A673 (cell line): Measurements from ENCODE around the gene WNK2. TPM values are rescaled to one million over a fixed set of nuclear protein-coding genes. Genes with fewer than 3 reads are reported as not detected.

Experiments
- BruUV-seq: library from RNA; stranded (reverse); fragments of 400-500 nt; replicated peaks from 2 replicates; lab custom pipeline; 2021; lab: Mats Ljungman, UMichigan
- CTCF ChIA-PET: fragments of 300-600 bp; sonication (Branson Sonifier 250); formaldehyde crosslinking; loops from one replicate; lab custom pipeline; 2022; ENCODE audit warnings: antibody characterized with exemption; lab: Charles Lee
- POLR2A ChIA-PET: fragments of 300-600 bp; sonication (Branson Sonifier 250); formaldehyde crosslinking; loops from one replicate; lab custom pipeline; 2022; ENCODE audit warnings: antibody characterized with exemption; ENCODE audit not compliant: low non-redundant PET; lab: Charles Lee
- DNase-seq: peaks from one replicate; pipeline ENCODE4 v3.0.0-alpha.2; 2015; ENCODE audit warnings: low spot score
- H3K27ac ChIP-seq: fragments of 200-600 bp; sonication (generic); 2 replicates; pipeline ENCODE4 v1.5.1; 2016; ENCODE audit warnings: mixed run types, low read depth, mild to moderate bottlenecking, mixed read lengths, antibody characterized with exemption, low read length; ENCODE audit not compliant: poor library complexity, severe bottlenecking
- H3K27me3 ChIP-seq: fragments of 200-600 bp; sonication (generic); replicated peaks from 2 replicates; pipeline ENCODE4 v1.6.1; 2017; ENCODE audit warnings: mixed run types, low read depth, mild to moderate bottlenecking, mixed read lengths, antibody characterized with exemption, low read length; ENCODE audit not compliant: insufficient read depth, poor library complexity
- H3K36me3 ChIP-seq: fragments of 200-600 bp; sonication (generic); 2 replicates; pipeline ENCODE4 v1.6.1; 2016; ENCODE audit warnings: mixed run types, mild to moderate bottlenecking, mixed read lengths, antibody characterized with exemption, low read length; ENCODE audit not compliant: insufficient read depth, poor library complexity, severe bottlenecking
- H3K4me1 ChIP-seq: fragments of 200-600 bp; sonication (generic); 2 replicates; pipeline ENCODE4 v1.6.1; 2017; ENCODE audit warnings: mixed run types, mild to moderate bottlenecking, mixed read lengths, antibody characterized with exemption, low read length; ENCODE audit not compliant: insufficient read depth, poor library complexity, severe bottlenecking
- H3K4me3 ChIP-seq: fragments of 200-600 bp; sonication (generic); 2 replicates; pipeline ENCODE4 v1.5.1; 2016; ENCODE audit warnings: low read depth, mixed run types, mild to moderate bottlenecking, mixed read lengths, low read length; ENCODE audit not compliant: poor library complexity, severe bottlenecking
- H3K9me3 ChIP-seq: fragments of 200-600 bp; sonication (generic); 2 replicates; pipeline ENCODE4 v1.6.1; 2016; ENCODE audit warnings: mixed run types, low read depth, mild to moderate bottlenecking, mixed read lengths, antibody characterized with exemption, low read length; ENCODE audit not compliant: poor library complexity, severe bottlenecking
- CTCF ChIP-seq: fragments of 300-800, 200-600 bp; sonication (generic); conservative IDR thresholded peaks from 2 replicates; pipeline ENCODE4 v1.5.1; 2017; ENCODE audit warnings: low read depth, mild to moderate bottlenecking, antibody characterized with exemption, low read length, moderate library complexity, mixed read lengths
- EZH2 ChIP-seq: fragments of 200-600 bp; sonication (generic); IDR thresholded peaks from 2 replicates; pipeline ENCODE4 v1.6.1; 2017; ENCODE audit warnings: borderline replicate concordance, low read depth, mild to moderate bottlenecking, mixed read lengths, antibody characterized with exemption, low read length; ENCODE audit not compliant: poor library complexity, severe bottlenecking
- intact Hi-C: fragments of 100-400 bp; cut with micrococcal nuclease; formaldehyde crosslinking; loops from one replicate; pipeline ENCODE4 v1.10.0; 2022; ENCODE audit not compliant: unreplicated experiment
- total RNA-seq: library from RNA; stranded (reverse); gene quantifications from 2 replicates; pipeline ENCODE4 v1.2.3, GENCODE V29; 2021

WNK2 gene
- total RNA-seq, 1 experiment from 2014 or later: 9.6 TPM

GRCh38 chr9:93307468-93308157, 123.7 kb downstream of the WNK2 start:
- no peak overlapping the region for H3K27ac ChIP-seq
- no peak for DNase-seq
- intact Hi-C loops: loop anchor here (10.0 kb wide), 1 partner anchor 353 kb away; no protein-coding TSS in a partner anchor

GRCh38 chr9:93308158-93308602, 124.2 kb downstream of the WNK2 start:
- Histone ChIP-seq H3K4me1 (no peaks in the 10 kb centered on the region), H3K9me3 (no peaks in the 10 kb centered on the region), H3K4me3 (no peak overlapping the region), H3K27ac (no peak overlapping the region), H3K27me3 (no peaks in the 10 kb centered on the region), H3K36me3 (no peaks in the 10 kb centered on the region)
- no TSS peak for BruUV-seq
- no peak for DNase-seq
- CTCF ChIA-PET: interaction anchor here (0.8 kb wide), 1 partner anchor 9 kb away, joined by 4 read pairs; no protein-coding TSS in a partner anchor
- intact Hi-C loops: loop anchor here (10.0 kb wide), 1 partner anchor 353 kb away; no protein-coding TSS in a partner anchor
- POLR2A ChIA-PET: no interaction called here
- no peak for TF ChIP-seq EZH2
- TF ChIP-seq CTCF: no peak

More at GRCh38 chr9:93307468-93308157, 123.7 kb downstream of the WNK2 start:
- H3K4me3 ChIP-seq: no peak overlapping the region
- BruUV-seq: no TSS peak
- TF ChIP-seq CTCF (no peak), EZH2 (no peak)
- ChIA-PET CTCF (interaction anchor here (0.8 kb wide), 1 partner anchor 8 kb away, joined by 4 read pairs; no protein-coding TSS in a partner anchor), POLR2A (no interaction called here)
- H3K9me3 ChIP-seq: no peaks in the 10 kb centered on the region
- no peaks in the 10 kb centered on the region for H3K36me3 ChIP-seq
- H3K4me1 ChIP-seq: no peaks in the 10 kb centered on the region
- H3K27me3 ChIP-seq: no peaks in the 10 kb centered on the region

GRCh38 chr9:93308676-93309075, 124.7 kb downstream of the WNK2 start:
- no peak for DNase-seq
- intact Hi-C loops: loop anchor here (10.0 kb wide), 1 partner anchor 354 kb away; no protein-coding TSS in a partner anchor
- no peaks in the 10 kb centered on the region for H3K36me3 ChIP-seq
- H3K27me3 ChIP-seq: no peaks in the 10 kb centered on the region
- no peaks in the 10 kb centered on the region for H3K9me3 ChIP-seq
- H3K4me1 ChIP-seq: no peaks in the 10 kb centered on the region
- no peak for TF ChIP-seq CTCF
- no peak for TF ChIP-seq EZH2
- BruUV-seq: no TSS peak
- POLR2A ChIA-PET: no interaction called here
- no peak overlapping the region for H3K27ac ChIP-seq
- CTCF ChIA-PET: interaction anchor here (0.8 kb wide), 1 partner anchor 9 kb away, joined by 4 read pairs; no protein-coding TSS in a partner anchor
- no peak overlapping the region for H3K4me3 ChIP-seq
